ENCODE data around the gene PVRIG. TPM values are rescaled to one million over a fixed set of nuclear protein-coding genes. Genes with fewer than 3 reads are reported as not detected.
A peak's percentile ranks its signal among the peaks of the same experiment; 100 is the strongest.
"Not testable (repeated sequence)": the region's sequence is repeated elsewhere in the genome, so short reads cannot be mapped to it uniquely, and the experiment has no call there.

PVRIG gene
- total RNA-seq, 2 experiments from 2014 or later = 30.1 to 33.2 TPM

DNA sequence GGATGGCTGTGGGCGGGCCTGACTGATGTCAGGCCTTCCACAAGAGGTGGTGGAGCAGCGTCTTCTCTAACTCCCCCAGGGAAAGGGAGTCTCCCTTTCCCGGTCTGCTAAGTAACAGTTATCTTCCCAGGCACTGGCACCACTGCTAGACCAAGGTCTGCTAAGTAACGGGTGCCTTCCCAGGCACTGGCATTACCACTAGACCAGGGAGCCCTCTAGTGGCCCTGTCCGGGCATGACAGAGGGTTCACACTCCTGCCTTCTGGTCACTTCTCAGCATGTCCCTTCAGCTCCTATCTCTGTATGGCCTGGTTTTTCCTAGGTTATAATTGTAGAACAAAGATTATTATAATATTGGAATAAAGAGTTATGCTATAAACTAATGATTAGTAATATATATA, 1.8 kb upstream of the PVRIG start:
- not testable (repeated sequence) for H3K27me3 ChIP-seq (ENCODE audit: control insufficient read depth in 1 of 2, insufficient read depth in 2 of 2, low read length in 2 of 2); H3K9me3 ChIP-seq (ENCODE audit: control insufficient read depth in 1 of 2, insufficient read depth in 1 of 2, low read length in 2 of 2); H3K27me3 Mint-ChIP-seq; H3K9me3 Mint-ChIP-seq
- DNase-seq = peak; percentile 46 to 86 (median 76)
- ChIA-PET POLR2A (interaction anchor here (0.8 to 2.0 kb wide), 9 partner anchors 28 to 211 kb away, joined by 3 to 6 read pairs (median 4); partner anchors contain the start of genes GPC2, LAMTOR4, STAG3 and ZCWPW1), CTCF (interaction anchor here (1.0 to 2.0 kb wide), 5 partner anchors 28 to 137 kb away, joined by 3 to 6 read pairs (median 4); partner anchors contain the start of gene ZNF3)
- TF ChIP-seq CTCF (IDR thresholded peaks at IDR 0.05) = peak; percentile 40
- peaks cover 27% of the 10 kb centered on the region for H3K36me3 Mint-ChIP-seq (ENCODE audit: low read depth)
- peak overlapping the region; percentile 94 for H3K27ac Mint-ChIP-seq
- Histone ChIP-seq H3K4me3 (ENCODE audit: low read length) (peak overlapping the region; percentile 44), H3K4me1 (ENCODE audit: insufficient read depth, low read length) (peaks cover 59% of the 10 kb centered on the region), H3K36me3 (ENCODE audit: insufficient read depth, low read length) (peaks cover 15% of the 10 kb centered on the region), H3K27ac (ENCODE audit: low read depth in 1 of 2, low read length in 2 of 2) (peak overlapping the region in 1 of 2 donors; percentile 79)
- peaks cover 61% of the 10 kb centered on the region for H3K4me1 Mint-ChIP-seq (ENCODE audit: low read depth)
- peak; percentile 7 for ATAC-seq (ENCODE audit: poor library complexity)
- intact Hi-C loops (cut with DNase I, micrococcal nuclease) = loop anchor here (1.0 to 10.0 kb wide), 3 partner anchors 28 to 86 kb away; partner anchors contain the start of gene GAL3ST4 (in 1 of the 2)
- H3K4me3 Mint-ChIP-seq = peak overlapping the region; percentile 90

- H3K9me3 ChIP-seq (ENCODE audit: control insufficient read depth in 1 of 2, insufficient read depth in 1 of 2, low read length in 2 of 2) = no peaks in the 10 kb centered on the region
- ATAC-seq (ENCODE audit: poor library complexity) (no peak), DNase-seq (peak in 3 of 14 experiments; percentile 26 to 42 (median 35))
- peaks cover 25% of the 10 kb centered on the region for H3K36me3 ChIP-seq (ENCODE audit: insufficient read depth, low read length)
- H3K27ac ChIP-seq (ENCODE audit: low read depth in 1 of 2, low read length in 2 of 2) = peak overlapping the region; percentile 42 to 99
- Mint-ChIP-seq H3K9me3 (no peaks in the 10 kb centered on the region), H3K36me3 (ENCODE audit: low read depth) (peaks cover 41% of the 10 kb centered on the region), H3K27me3 (no peaks in the 10 kb centered on the region), H3K4me3 (peak overlapping the region; percentile 95), H3K27ac (peak overlapping the region; percentile 98), H3K4me1 (ENCODE audit: low read depth) (peaks cover 60% of the 10 kb centered on the region)
- H3K27me3 ChIP-seq (ENCODE audit: control insufficient read depth in 1 of 2, insufficient read depth in 2 of 2, low read length in 2 of 2) = no peaks in the 10 kb centered on the region
- intact Hi-C loops (cut with DNase I, micrococcal nuclease) = loop anchor here (1.0 to 10.0 kb wide), 2 partner anchors 55 to 87 kb away; partner anchors contain the start of gene GAL3ST4 (in 1 of the 2)
- H3K4me3 ChIP-seq (ENCODE audit: low read length) = peak overlapping the region; percentile 89
- CTCF ChIA-PET = interaction anchor here (1.6 kb wide), 1 partner anchor 29 kb away, joined by 4 read pairs; no protein-coding TSS in a partner anchor
- no peak for TF ChIP-seq CTCF (IDR thresholded peaks at IDR 0.05)
- POLR2A ChIA-PET = interaction anchor here (1.2 to 2.3 kb wide), 4 partner anchors 53 to 93 kb away, joined by 3 to 9 read pairs (median 4); partner anchors contain the start of genes LAMTOR4 and MBLAC1
- peaks cover 69% of the 10 kb centered on the region for H3K4me1 ChIP-seq (ENCODE audit: insufficient read depth, low read length)
Measured at GRCh38 chr7:100219271-100219737, 445 bp upstream of the PVRIG start.

DNA sequence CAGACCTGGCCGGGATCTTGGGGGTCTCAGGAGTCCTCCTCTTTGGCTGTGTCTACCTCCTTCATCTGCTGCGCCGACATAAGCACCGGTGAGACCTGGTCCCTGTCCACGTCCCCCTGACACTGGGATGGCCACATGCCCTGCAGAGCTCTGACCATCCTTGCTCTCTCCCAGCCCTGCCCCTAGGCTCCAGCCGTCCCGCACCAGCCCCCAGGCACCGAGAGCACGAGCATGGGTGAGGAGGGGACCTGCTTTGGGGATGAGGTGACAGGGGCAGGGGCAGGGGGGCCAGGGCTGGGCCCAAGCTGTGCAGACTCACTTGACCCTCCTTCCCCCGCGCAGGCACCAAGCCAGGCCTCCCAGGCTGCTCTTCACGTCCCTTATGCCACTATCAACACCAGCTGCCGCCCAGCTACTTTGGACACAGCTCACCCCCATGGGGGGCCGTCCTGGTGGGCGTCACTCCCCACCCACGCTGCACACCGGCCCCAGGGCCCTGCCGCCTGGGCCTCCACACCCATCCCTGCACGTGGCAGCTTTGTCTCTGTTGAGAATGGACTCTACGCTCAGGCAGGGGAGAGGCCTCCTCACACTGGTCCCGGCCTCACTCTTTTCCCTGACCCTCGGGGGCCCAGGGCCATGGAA, 959 bp downstream of the PVRIG start:
- no peaks in the 10 kb centered on the region for H3K9me3 ChIP-seq (ENCODE audit: control insufficient read depth in 1 of 2, insufficient read depth in 1 of 2, low read length in 2 of 2)
- no peak for TF ChIP-seq CTCF (IDR thresholded peaks at IDR 0.05)
- ChIA-PET POLR2A (interaction anchor here (0.7 to 3.5 kb wide), 13 partner anchors 12 to 471 kb away, joined by 3 to 18 read pairs (median 5); partner anchors contain the start of genes AP4M1, CNPY4, GAL3ST4 and LAMTOR4), CTCF (interaction anchor here (1.2 to 1.6 kb wide), 2 partner anchors 30 to 88 kb away, joined by 4 read pairs; no protein-coding TSS in a partner anchor)
- Mint-ChIP-seq H3K9me3 (no peaks in the 10 kb centered on the region), H3K4me3 (peak overlapping the region; percentile 95), H3K4me1 (ENCODE audit: low read depth) (peaks cover 67% of the 10 kb centered on the region), H3K36me3 (ENCODE audit: low read depth) (peaks cover 52% of the 10 kb centered on the region), H3K27me3 (no peaks in the 10 kb centered on the region), H3K27ac (peak overlapping the region; percentile 98)
- peak overlapping the region; percentile 98 to 99 for H3K27ac ChIP-seq (ENCODE audit: low read depth in 1 of 2, low read length in 2 of 2)
- peaks cover 79% of the 10 kb centered on the region for H3K4me1 ChIP-seq (ENCODE audit: insufficient read depth, low read length)
- H3K36me3 ChIP-seq (ENCODE audit: insufficient read depth, low read length) = peaks cover 34% of the 10 kb centered on the region
- H3K4me3 ChIP-seq (ENCODE audit: low read length) = peak overlapping the region; percentile 89
- no peaks in the 10 kb centered on the region for H3K27me3 ChIP-seq (ENCODE audit: control insufficient read depth in 1 of 2, insufficient read depth in 2 of 2, low read length in 2 of 2)
- intact Hi-C loops (cut with DNase I, micrococcal nuclease) = loop anchor here (5.0 kb wide), 3 partner anchors 52 to 207 kb away; partner anchors contain the start of genes MEPCE (in 1 of the 2) and ZCWPW1 (in 1 of the 2)
- ATAC-seq (ENCODE audit: poor library complexity) (peak; percentile 3), DNase-seq (peak in 3 of 14 experiments; percentile 17 to 52 (median 28))
